SK-N-SH (cell line): ENCODE measurements around the gene CYBRD1.

Experiments used
- CTCF ChIP-seq: fragments of 200-600 bp; sonication (generic); IDR thresholded peaks from 2 replicates; pipeline ENCODE4 v1.6.1; 2017; ENCODE audit warnings: antibody characterized with exemption, mild to moderate bottlenecking, moderate library complexity
- EP300 ChIP-seq, 2 experiments: IDR thresholded peaks; 2 replicates each; pipeline versions ENCODE4 v1.4.0 to v1.6.1; 2012; ENCODE audit warnings: borderline replicate concordance in 1 of 2, low read depth in 1 of 2, low read length in 1 of 2
- EZH2phosphoT487 ChIP-seq: fragments of 200-600 bp; sonication (generic); IDR thresholded peaks from 2 replicates; pipeline ENCODE4 v1.6.1; 2017; ENCODE audit warnings: low read depth, mixed run types, mild to moderate bottlenecking, antibody characterized with exemption, moderate library complexity, borderline replicate concordance
- JUND ChIP-seq: IDR thresholded peaks from 2 replicates; pipeline ENCODE4 v1.4.0; 2012
- MXI1 ChIP-seq: IDR thresholded peaks from 2 replicates; pipeline ENCODE4 v1.6.1; 2012; ENCODE audit warnings: mild to moderate bottlenecking, low read depth, low read length, improper control_type of control experiment
- POLR2AphosphoS5 ChIP-seq: IDR thresholded peaks from 2 replicates; pipeline ENCODE4 v1.6.1; 2012; ENCODE audit warnings: low read depth, low read length
- RAD21 ChIP-seq: IDR thresholded peaks from 2 replicates; pipeline ENCODE4 v1.6.1; 2012; ENCODE audit warnings: mild to moderate bottlenecking, low read length
- SIN3A ChIP-seq: IDR thresholded peaks from 2 replicates; pipeline ENCODE4 v1.6.1; 2012; ENCODE audit warnings: low read depth, mild to moderate bottlenecking, low read length, moderate library complexity, borderline replicate concordance
- SMC3 ChIP-seq: IDR thresholded peaks from 2 replicates; pipeline ENCODE4 v1.6.1; 2012; ENCODE audit warnings: low read depth, low read length, improper control_type of control experiment
- TEAD4 ChIP-seq: IDR thresholded peaks from 2 replicates; pipeline ENCODE4 v1.4.0; 2012; ENCODE audit warnings: mild to moderate bottlenecking, borderline replicate concordance; ENCODE audit not compliant: insufficient read depth
- TF ChIP-seq, protein P1 (sequence below): fragments of 150-350 bp; IDR thresholded peaks from 2 replicates; pipeline ENCODE4 v1.6.1; 2017; ENCODE audit warnings: antibody characterized with exemption, low read length, low read depth, borderline replicate concordance
- TF ChIP-seq, protein P2 (sequence below): IDR thresholded peaks from 2 replicates; pipeline ENCODE4 v1.4.0; 2012; ENCODE audit warnings: low read depth

DNA sequence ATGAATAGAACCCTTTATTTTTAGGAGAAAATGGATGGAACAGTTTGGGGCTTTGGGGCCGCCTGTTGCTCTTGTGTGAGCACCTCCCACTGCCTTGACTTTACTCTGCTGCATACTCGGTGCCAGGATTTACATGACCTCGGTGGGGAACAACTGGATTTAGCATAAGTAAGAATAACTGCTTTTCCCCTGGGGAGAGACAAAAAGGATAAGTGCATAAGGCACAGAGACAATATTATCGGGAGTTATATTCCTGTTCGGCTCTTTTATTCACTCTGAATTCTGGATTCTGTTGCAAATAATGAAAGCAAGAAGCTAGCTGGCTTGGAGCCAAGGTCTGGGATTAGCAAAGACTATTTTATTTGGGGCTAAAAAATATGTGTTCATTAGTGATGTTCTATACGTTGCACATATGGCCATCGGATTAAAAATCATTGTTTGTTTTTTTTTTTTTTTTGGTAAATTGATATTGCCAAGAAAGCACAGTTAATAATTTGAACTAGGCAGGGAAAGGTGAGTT, 69.8 kb downstream of the CYBRD1 start:
- TF ChIP-seq CTCF (no peak), EP300 (IDR thresholded peaks at IDR 0.05; ENCODE audit: borderline replicate concordance in 1 of 2, low read depth in 1 of 2, low read length in 1 of 2) (no peak), POLR2AphosphoS5 (no peak), SMC3 (no peak), TEAD4 (no peak), MXI1 (no peak), RAD21 (no peak), EZH2phosphoT487 (no peak), JUND (no peak), SIN3A (no peak)
- TF ChIP-seq, protein P1, sequence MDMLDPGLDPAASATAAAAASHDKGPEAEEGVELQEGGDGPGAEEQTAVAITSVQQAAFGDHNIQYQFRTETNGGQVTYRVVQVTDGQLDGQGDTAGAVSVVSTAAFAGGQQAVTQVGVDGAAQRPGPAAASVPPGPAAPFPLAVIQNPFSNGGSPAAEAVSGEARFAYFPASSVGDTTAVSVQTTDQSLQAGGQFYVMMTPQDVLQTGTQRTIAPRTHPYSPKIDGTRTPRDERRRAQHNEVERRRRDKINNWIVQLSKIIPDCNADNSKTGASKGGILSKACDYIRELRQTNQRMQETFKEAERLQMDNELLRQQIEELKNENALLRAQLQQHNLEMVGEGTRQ: no peak
- TF ChIP-seq, protein P2, sequence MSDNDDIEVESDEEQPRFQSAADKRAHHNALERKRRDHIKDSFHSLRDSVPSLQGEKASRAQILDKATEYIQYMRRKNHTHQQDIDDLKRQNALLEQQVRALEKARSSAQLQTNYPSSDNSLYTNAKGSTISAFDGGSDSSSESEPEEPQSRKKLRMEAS: no peak
